GM23338 (cell line): Measurements from ENCODE around the gene RIC8B.

Experiments used
- CREB1 ChIP-seq: fragments of 250-450 bp; sonication (Bioruptor Pico); IDR thresholded peaks from 2 replicates; pipeline ENCODE4 v1.5.0; 2020; ENCODE audit warnings: low read depth, mild to moderate bottlenecking, moderate library complexity
- CTCF ChIP-seq, 2 experiments: fragments of 200-600 bp in 1 of 2; sonication (generic) in 1 of 2; conservative IDR thresholded peaks; 2 replicates each; pipeline versions ENCODE4 v1.5.1 to v1.6.1; 2016 to 2017; ENCODE audit warnings: antibody characterized with exemption in 2 of 2, low read depth in 2 of 2, mild to moderate bottlenecking in 2 of 2, moderate library complexity in 1 of 2
- ETS1 ChIP-seq: IDR thresholded peaks from 2 replicates; pipeline ENCODE4 v1.6.1; 2016; ENCODE audit warnings: antibody characterized with exemption
- EZH2 ChIP-seq: fragments of 200-600 bp; sonication (generic); IDR thresholded peaks from one replicate; pipeline ENCODE4 v1.8.0; 2017; ENCODE audit warnings: antibody characterized with exemption, mild to moderate bottlenecking, low read depth; ENCODE audit not compliant: unreplicated experiment
- EZH2phosphoT487 ChIP-seq: fragments of 200-600 bp; sonication (generic); IDR thresholded peaks from one replicate; pipeline ENCODE4 v1.8.1; 2018; ENCODE audit warnings: antibody characterized with exemption; ENCODE audit not compliant: unreplicated experiment
- JUNB ChIP-seq: IDR thresholded peaks from one replicate; pipeline ENCODE4 v1.6.1; 2016; ENCODE audit warnings: antibody characterized with exemption; ENCODE audit not compliant: unreplicated experiment
- NANOG ChIP-seq: IDR thresholded peaks from 2 replicates; pipeline ENCODE4 v1.6.1; 2016; ENCODE audit warnings: antibody characterized with exemption, borderline replicate concordance
- POLR2AphosphoS5 ChIP-seq: IDR thresholded peaks from 2 replicates; pipeline ENCODE4 v1.6.1; 2016; ENCODE audit warnings: antibody characterized with exemption, low read depth
- REST ChIP-seq: IDR thresholded peaks from one replicate; pipeline ENCODE4 v1.6.1; 2018; ENCODE audit warnings: antibody characterized with exemption; ENCODE audit not compliant: unreplicated experiment
- STAT1 ChIP-seq: IDR thresholded peaks from one replicate; pipeline ENCODE4 v1.6.1; 2016; ENCODE audit warnings: antibody characterized with exemption; ENCODE audit not compliant: unreplicated experiment
- ZNF331 ChIP-seq: fragments of 250-450 bp; sonication (Bioruptor Pico); IDR thresholded peaks from 2 replicates; pipeline ENCODE4 v1.5.0; 2020; ENCODE audit warnings: low read depth, mild to moderate bottlenecking, moderate library complexity

GRCh38 chr12:106897981-106898901, 123.8 kb downstream of the RIC8B start:
- TF ChIP-seq CTCF (conservative IDR thresholded peaks at IDR 0.05; ENCODE audit: low read depth in 2 of 2) (no peak), EZH2 (no peak), CREB1 (CRISPR knock-in tag) (no peak), POLR2AphosphoS5 (no peak), STAT1 (no peak), EZH2phosphoT487 (no peak), NANOG (no peak), REST (no peak), JUNB (no peak), ZNF331 (no peak), ETS1 (no peak)
